SU-DHL-6 (cell line): ENCODE measurements around the gene DCC.

Experiments
- H2AFZ ChIP-seq: fragments of 200-600 bp; sonication (generic); 2 replicates; pipeline ENCODE4 v1.6.1; 2014; ENCODE audit warnings: low read depth, mild to moderate bottlenecking, moderate library complexity, mixed read lengths, antibody characterized with exemption, low read length; ENCODE audit not compliant: severe bottlenecking
- H3F3A ChIP-seq: fragments of 200-600 bp; shearing (Covaris generic); 2 replicates; pipeline ENCODE4 v1.6.0; 2016; ENCODE audit warnings: antibody characterized with exemption, mild to moderate bottlenecking; ENCODE audit not compliant: insufficient read depth
- H3K27ac ChIP-seq: fragments of 200-600 bp; sonication (generic); 2 replicates; pipeline ENCODE4 v1.5.1; 2016; ENCODE audit warnings: low read depth, mild to moderate bottlenecking, low read length, moderate library complexity, mixed read lengths
- H3K27me3 ChIP-seq: fragments of 200-600 bp; sonication (generic), shearing (Covaris generic); 2 replicates; pipeline ENCODE4 v1.6.0; 2014; ENCODE audit warnings: mild to moderate bottlenecking, low read length
- H3K36me3 ChIP-seq: fragments of 200-600 bp; sonication (generic); 2 replicates; pipeline ENCODE4 v1.6.1; 2014; ENCODE audit warnings: mild to moderate bottlenecking, low read length, mixed read lengths
- H3K4me2 ChIP-seq: fragments of 300-600, 200-600 bp; shearing (Covaris generic), sonication (generic); 2 replicates; pipeline ENCODE4 v1.6.0; 2014; ENCODE audit warnings: low read length, low read depth, mild to moderate bottlenecking; ENCODE audit not compliant: poor library complexity, severe bottlenecking
- H3K4me3 ChIP-seq: fragments of 200-600 bp; sonication (generic); 2 replicates; pipeline ENCODE4 v1.5.1; 2014; ENCODE audit warnings: antibody characterized with exemption, low read length, mild to moderate bottlenecking, mixed read lengths; ENCODE audit not compliant: insufficient read depth, poor library complexity, severe bottlenecking
- H3K79me2 ChIP-seq: fragments of 200-600 bp; sonication (generic); 2 replicates; pipeline ENCODE4 v1.6.1; 2014; ENCODE audit warnings: mild to moderate bottlenecking, low read length, moderate library complexity; ENCODE audit not compliant: insufficient read depth
- H3K9ac ChIP-seq: fragments of 200-600 bp; sonication (generic); 2 replicates; pipeline ENCODE4 v1.7.0; 2014; ENCODE audit warnings: mild to moderate bottlenecking, low read length
- H3K9me2 ChIP-seq: fragments of 200-600 bp; sonication (generic); replicated peaks from 2 replicates; pipeline ENCODE4 v1.6.1; 2014; ENCODE audit warnings: low read length; ENCODE audit not compliant: insufficient read depth
- H3K9me3 ChIP-seq: fragments of 200-600 bp; sonication (generic); 2 replicates; pipeline ENCODE4 v1.6.1; 2014; ENCODE audit warnings: low read length, mixed read lengths; ENCODE audit not compliant: insufficient read depth
- H4K20me1 ChIP-seq: fragments of 200-600 bp; sonication (generic); 2 replicates; pipeline ENCODE4 v1.6.1; 2014; ENCODE audit warnings: low read depth, mild to moderate bottlenecking, antibody characterized with exemption, low read length, moderate library complexity, mixed read lengths
- CTCF ChIP-seq: fragments of 200-600 bp; sonication (generic); IDR thresholded peaks from one replicate; pipeline ENCODE4 v1.5.1; 2017; ENCODE audit warnings: antibody characterized with exemption, mild to moderate bottlenecking, low read length, moderate library complexity; ENCODE audit not compliant: insufficient read depth, poor library complexity, severe bottlenecking
- EZH2phosphoT487 ChIP-seq: fragments of 200-600 bp; sonication (generic), shearing (Covaris generic); conservative IDR thresholded peaks from 2 replicates; pipeline ENCODE4 v1.6.1; 2018; ENCODE audit warnings: mild to moderate bottlenecking, antibody characterized with exemption, low read length, moderate library complexity, mixed read lengths

Gene DCC

GRCh38 chr18:52700816-52701215 is 360.8 kb downstream of the DCC start:
- H3K36me3 ChIP-seq = no peaks in the 10 kb centered on the region
- H3K9me2 ChIP-seq = no peaks in the 10 kb centered on the region; the same call in 1 of the 2 replicates
- no peak overlapping the region for H3K4me3 ChIP-seq
- no peak overlapping the region for H3K27ac ChIP-seq
- H3K27me3 ChIP-seq = no peaks in the 10 kb centered on the region
- TF ChIP-seq EZH2phosphoT487 (no peak), CTCF (no peak)
- H3F3A ChIP-seq = no peaks in the 10 kb centered on the region
- H3K9ac ChIP-seq = no peak overlapping the region
- H3K79me2 ChIP-seq = no peaks in the 10 kb centered on the region
- no peaks in the 10 kb centered on the region for H3K9me3 ChIP-seq
- no peak overlapping the region for H3K4me2 ChIP-seq
- H4K20me1 ChIP-seq = no peaks in the 10 kb centered on the region
- no peak overlapping the region for H2AFZ ChIP-seq

DNA sequence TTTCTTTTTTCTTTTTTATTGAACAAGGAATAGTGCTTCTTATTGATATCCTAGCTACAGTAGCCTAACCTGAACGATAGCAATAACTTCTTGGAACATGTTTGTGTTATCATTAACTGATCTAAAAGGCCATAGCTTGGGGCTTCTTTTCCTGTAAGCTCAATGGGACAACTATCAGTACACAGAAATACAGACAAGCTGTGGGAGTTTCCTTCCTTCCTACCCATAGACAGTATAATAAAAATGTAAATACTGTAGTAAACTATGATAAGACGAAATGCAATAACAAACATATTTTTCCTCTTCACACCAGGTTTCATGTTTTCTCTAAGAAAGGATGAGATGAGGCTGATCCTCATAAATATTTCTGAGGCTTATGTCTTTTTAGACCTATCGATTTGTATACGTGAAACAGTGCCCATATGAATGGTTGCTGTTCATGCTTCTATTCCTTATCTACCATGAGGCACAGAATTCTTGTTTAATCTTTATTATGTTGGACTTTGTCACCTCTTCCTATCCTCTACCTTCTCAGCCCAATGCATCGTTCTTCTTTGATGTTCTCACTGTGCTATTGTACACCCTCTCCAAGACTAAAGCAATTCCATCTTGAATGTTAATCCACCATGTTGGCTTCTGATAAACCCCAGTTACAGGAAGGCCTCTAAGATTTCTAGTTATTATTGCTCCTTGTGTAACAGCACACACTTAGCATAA is 361.4 kb downstream of the DCC start:
- Histone ChIP-seq H3K27me3 (no peaks in the 10 kb centered on the region), H3K36me3 (no peaks in the 10 kb centered on the region), H4K20me1 (no peaks in the 10 kb centered on the region), H3K4me3 (no peak overlapping the region), H3K27ac (no peak overlapping the region), H3K9ac (no peak overlapping the region), H3K4me2 (no peak overlapping the region), H3K9me3 (no peaks in the 10 kb centered on the region), H3K79me2 (no peaks in the 10 kb centered on the region), H2AFZ (no peak overlapping the region), H3K9me2 (no peaks in the 10 kb centered on the region; the same call in 1 of the 2 replicates), H3F3A (no peaks in the 10 kb centered on the region)
- TF ChIP-seq CTCF (no peak), EZH2phosphoT487 (no peak)

DNA sequence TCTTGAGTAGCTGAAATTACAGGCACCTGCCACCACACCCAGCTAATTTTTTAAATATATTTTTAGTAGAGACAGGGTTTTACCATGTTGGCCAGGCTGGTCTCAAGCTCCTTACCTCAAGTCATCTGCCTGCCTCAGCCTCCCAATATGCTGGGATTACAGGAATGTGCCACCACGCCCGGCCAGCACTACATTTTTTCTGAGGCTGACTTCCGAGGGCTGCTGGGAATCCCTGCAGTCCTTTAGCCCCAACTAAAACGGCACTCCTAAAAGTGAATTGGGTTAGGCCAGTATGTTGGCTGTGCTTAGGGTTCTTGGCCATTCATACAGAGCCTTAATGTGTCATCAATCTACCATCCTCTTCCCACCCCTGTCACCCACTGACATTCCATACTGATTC is 375.4 kb downstream of the DCC start:
- no peak for TF ChIP-seq CTCF
- Histone ChIP-seq H3K36me3 (no peaks in the 10 kb centered on the region), H3K27ac (no peak overlapping the region), H2AFZ (no peak overlapping the region), H3F3A (no peaks in the 10 kb centered on the region), H3K4me3 (no peak overlapping the region), H3K9me3 (no peaks in the 10 kb centered on the region), H3K9ac (no peak overlapping the region), H3K4me2 (no peak overlapping the region), H3K9me2 (no peaks in the 10 kb centered on the region), H3K27me3 (no peaks in the 10 kb centered on the region), H4K20me1 (no peaks in the 10 kb centered on the region), H3K79me2 (no peaks in the 10 kb centered on the region)
